GM18873 (cell line): Measurements from ENCODE around the gene THOC2.
"Not testable (repeated sequence)": the region's sequence is repeated elsewhere in the genome, so short reads cannot be mapped to it uniquely, and the experiment has no call there.

Experiments used
- ATAC-seq: cut with Tn5 transposase; IDR thresholded peaks from one replicate; pipeline ENCODE4 v1.9.1; 2021; ENCODE audit warnings: mild to moderate bottlenecking, moderate library complexity, moderate number of reproducible peaks; ENCODE audit not compliant: unreplicated experiment, low FRiP score

THOC2 gene

GRCh38 chrX:123739474-123739873 lies 6.6 kb upstream of the THOC2 start:
- no peak for ATAC-seq

- no peak for ATAC-seq
Measured at GRCh38 chrX:123738378-123738940, 5.6 kb upstream of the THOC2 start.

GRCh38 chrX:123736333-123736921 lies 3.6 kb upstream of the THOC2 start:
- ATAC-seq: no peak

- ATAC-seq: not testable (repeated sequence)
Measured at GRCh38 chrX:123735137-123735536, 2.3 kb upstream of the THOC2 start.

- not testable (repeated sequence) for ATAC-seq
Measured at GRCh38 chrX:123734079-123734478, 1.2 kb upstream of the THOC2 start.

- no peak for ATAC-seq
Measured at GRCh38 chrX:123731987-123732669, 724 bp downstream of the THOC2 start.

- no peak for ATAC-seq
Measured at GRCh38 chrX:123731258-123731986, 1.4 kb downstream of the THOC2 start.

- ATAC-seq: no peak
Measured at GRCh38 chrX:123728554-123728953, 4.3 kb downstream of the THOC2 start.

- no peak for ATAC-seq
Measured at GRCh38 chrX:123728016-123728415, 4.8 kb downstream of the THOC2 start.

GRCh38 chrX:123722193-123722592 lies 10.7 kb downstream of the THOC2 start:
- ATAC-seq: not testable (repeated sequence)

- ATAC-seq: no peak
Measured at GRCh38 chrX:123720486-123720885, 12.4 kb downstream of the THOC2 start.

GRCh38 chrX:123713841-123714240 lies 19.0 kb downstream of the THOC2 start:
- no peak for ATAC-seq

GRCh38 chrX:123713434-123713833 lies 19.4 kb downstream of the THOC2 start:
- ATAC-seq: no peak

- ATAC-seq: not testable (repeated sequence)
Measured at GRCh38 chrX:123711201-123711600, 21.7 kb downstream of the THOC2 start.

GRCh38 chrX:123704781-123705180 lies 28.1 kb downstream of the THOC2 start:
- ATAC-seq: no peak

- ATAC-seq: no peak
Measured at GRCh38 chrX:123698979-123699520, 33.8 kb downstream of the THOC2 start.

- no peak for ATAC-seq
Measured at GRCh38 chrX:123696334-123696733, 36.5 kb downstream of the THOC2 start.

- ATAC-seq: no peak
Measured at GRCh38 chrX:123695242-123695641, 37.6 kb downstream of the THOC2 start.

GRCh38 chrX:123691776-123692175 lies 41.1 kb downstream of the THOC2 start:
- ATAC-seq: no peak

GRCh38 chrX:123688524-123688923 lies 44.3 kb downstream of the THOC2 start:
- ATAC-seq: no peak

- ATAC-seq: no peak
Measured at GRCh38 chrX:123685232-123685631, 47.6 kb downstream of the THOC2 start.
